ENCODE data around the gene ZNF573.

ZNF573 gene

GRCh38 chr19:37695144-37695899, 84.1 kb downstream of the ZNF573 start:
- in situ Hi-C loops (cut with HindIII; ENCODE audit: low sequenced_read_pairs): no loop called here

GRCh38 chr19:37692956-37693620, 86.3 kb downstream of the ZNF573 start:
- in situ Hi-C loops (cut with HindIII; ENCODE audit: low sequenced_read_pairs): no loop called here

- in situ Hi-C loops (cut with HindIII; ENCODE audit: low sequenced_read_pairs): no loop called here
These were observed 87.4 kb downstream of the ZNF573 start for GRCh38 chr19:37691881-37692504.

All from DLD1 (cell line).